CD4-positive, alpha-beta T cell treated with Interleukin-4 for 1 hour (primary cell): ENCODE measurements around the gene CACNA1G.

Source experiments
- DNase-seq, 2 donors: peaks; one replicate each; pipeline ENCODE4 v3.0.0-alpha.2; 2020 to 2022

The CACNA1G gene

DNA sequence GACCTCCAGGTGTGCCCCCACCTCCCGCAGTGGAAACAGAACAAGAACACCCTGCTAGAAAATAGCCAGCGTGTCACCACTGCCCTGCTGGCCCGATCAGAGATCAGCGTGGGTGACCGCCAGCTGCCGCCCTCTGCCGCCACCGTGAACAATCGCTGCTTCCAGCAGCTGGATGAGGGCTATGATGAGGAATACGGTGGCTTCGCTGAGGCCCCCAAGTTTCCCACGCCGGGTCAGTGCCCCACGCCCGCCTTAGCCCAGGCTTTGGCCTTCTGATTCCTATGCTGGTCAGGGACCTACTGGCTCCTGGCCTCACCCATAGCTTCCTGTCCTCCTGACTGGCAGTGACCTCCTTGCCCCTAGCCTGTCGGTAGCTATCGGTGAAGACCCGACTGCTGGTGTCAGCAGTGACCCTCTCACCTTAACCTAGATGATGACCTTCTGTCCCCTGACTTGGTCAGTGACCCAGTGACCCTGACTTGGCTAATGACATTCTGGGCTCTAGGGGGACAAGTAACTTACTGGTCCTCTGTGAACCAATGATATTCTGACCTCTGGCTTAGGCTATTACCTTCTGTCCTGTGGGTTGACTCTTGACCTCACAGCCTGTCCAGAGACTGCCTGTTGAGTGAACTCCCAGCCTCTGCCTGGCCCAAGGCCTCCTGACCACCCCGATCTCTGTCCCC is 11.1 kb upstream of the CACNA1G start:
- DNase-seq, result no peak

DNA sequence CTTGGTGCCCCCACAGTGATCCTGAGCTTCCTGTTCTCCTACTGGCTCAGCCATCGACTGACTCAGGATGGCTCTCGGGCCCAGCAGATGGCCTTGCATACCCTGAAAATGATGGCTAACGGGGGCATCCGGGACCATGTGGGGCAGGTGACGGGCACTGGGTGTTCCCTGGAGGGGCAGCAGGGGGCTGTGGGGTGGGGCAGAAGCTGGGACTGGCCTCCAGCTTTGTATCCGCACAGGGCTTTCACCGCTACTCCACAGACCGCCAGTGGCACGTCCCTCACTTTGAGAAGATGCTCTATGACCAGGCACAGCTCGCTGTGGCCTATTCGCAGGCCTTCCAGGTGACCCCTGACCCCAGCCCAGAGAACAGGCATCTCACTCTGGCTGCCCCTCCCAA is 10.5 kb upstream of the CACNA1G start:
- DNase-seq, result no peak

DNA sequence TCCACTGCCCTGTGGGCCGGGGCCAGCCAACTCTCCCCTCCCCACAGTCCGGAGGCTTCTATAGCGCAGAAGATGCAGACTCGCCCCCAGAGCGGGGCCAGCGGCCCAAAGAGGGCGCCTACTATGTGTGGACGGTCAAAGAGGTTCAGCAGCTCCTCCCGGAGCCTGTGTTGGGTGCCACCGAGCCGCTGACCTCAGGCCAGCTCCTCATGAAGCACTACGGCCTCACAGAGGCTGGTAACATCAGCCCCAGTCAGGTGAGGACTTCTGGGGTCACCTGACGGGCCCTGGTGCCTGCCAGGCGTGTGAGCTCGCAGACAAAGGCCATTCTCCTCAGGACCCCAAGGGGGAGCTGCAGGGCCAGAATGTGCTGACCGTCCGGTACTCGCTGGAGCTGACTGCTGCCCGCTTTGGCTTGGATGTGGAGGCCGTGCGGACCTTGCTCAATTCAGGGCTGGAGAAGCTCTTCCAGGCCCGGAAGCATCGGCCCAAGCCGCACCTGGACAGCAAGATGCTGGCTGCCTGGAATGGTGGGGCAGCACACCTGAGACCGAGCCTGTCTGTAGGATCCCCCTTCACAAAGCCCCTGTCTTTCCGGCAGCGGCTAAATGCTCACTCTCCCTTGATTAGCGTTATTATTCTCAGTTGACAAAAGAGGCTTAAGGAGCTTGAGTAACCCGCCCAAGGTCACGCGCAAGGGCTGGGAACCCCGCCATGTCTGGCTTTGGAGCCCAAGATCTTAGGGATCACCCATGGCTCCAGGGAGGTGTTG is 9.7 kb upstream of the CACNA1G start:
- no peak for DNase-seq

GRCh38 chr17:50551433-50551815 is 9.1 kb upstream of the CACNA1G start:
- no peak for DNase-seq

GRCh38 chr17:50551884-50552283 is 8.6 kb upstream of the CACNA1G start:
- DNase-seq, result no peak

DNA sequence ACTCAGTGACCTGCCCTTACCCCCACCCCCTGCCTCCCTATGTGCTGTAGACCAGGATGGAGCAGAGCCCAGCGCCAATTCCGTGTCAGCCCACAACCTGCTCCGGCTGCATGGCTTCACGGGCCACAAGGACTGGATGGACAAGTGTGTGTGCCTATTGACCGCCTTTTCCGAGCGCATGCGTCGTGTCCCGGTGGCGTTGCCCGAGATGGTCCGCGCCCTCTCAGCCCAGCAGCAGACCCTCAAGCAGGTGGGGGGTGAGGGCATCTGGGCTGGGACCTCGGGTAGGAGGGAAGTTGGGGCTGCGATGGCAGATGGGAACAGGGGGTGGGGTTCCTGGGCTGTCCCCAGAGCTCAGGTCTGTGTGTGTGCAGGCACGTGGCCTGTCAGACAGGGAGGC is 6.3 kb upstream of the CACNA1G start:
- DNase-seq, result no peak

DNA sequence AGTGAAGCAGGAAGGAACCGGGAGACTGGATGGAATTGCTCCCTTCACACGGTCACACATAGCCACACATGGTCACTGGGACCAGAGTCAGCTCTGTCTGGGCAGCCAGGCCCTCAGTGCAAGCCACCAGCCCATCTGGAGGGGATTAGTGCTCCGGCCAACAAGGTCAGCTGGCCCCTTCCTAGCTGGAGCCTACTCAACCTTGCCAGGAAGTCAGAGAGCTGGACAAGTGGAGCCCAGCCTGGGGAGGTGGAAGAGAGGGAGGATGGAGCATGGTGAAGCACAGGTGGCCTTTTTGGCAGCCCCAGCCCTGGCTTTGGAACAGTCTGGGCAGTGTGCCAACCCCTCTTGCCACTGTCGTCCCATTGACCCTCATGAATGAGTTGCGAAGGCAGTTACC is 3.7 kb upstream of the CACNA1G start:
- no peak for DNase-seq

- no peak for DNase-seq
These were observed 2.9 kb upstream of the CACNA1G start for GRCh38 chr17:50557630-50558029.

- no peak for DNase-seq
These were observed 2.4 kb upstream of the CACNA1G start for GRCh38 chr17:50558091-50558490.

- DNase-seq, result no peak
These were observed 2.0 kb upstream of the CACNA1G start for GRCh38 chr17:50558581-50558940.

GRCh38 chr17:50558941-50559614 is 1.4 kb upstream of the CACNA1G start:
- no peak for DNase-seq

DNA sequence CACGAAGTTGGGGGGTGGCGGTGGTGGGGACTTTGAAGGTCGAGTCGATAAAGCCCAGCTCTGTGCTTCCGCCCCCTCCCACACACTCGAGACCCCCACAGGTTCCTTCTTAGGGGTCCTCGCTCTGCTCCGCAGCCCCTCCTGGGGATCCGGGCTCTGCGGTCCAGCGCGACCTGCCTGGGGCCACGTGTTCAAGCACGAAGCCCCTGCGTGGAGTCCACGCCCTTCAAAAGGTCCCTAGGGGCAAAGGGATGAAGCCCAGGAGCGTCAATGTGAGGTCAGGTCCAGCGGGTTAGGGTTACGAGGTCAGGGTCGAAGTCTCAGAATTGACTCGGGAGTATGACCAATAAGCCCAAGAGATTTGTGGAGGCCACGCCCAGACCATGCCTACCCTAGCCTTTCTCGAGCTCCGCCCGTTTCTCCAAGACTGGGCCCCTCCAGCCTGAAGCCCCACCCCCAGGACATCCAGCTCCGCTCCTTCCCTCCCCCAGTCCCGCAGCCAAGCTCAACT is 786 bp upstream of the CACNA1G start:
- peak in 1 of 2 donors; percentile 33 for DNase-seq

DNA sequence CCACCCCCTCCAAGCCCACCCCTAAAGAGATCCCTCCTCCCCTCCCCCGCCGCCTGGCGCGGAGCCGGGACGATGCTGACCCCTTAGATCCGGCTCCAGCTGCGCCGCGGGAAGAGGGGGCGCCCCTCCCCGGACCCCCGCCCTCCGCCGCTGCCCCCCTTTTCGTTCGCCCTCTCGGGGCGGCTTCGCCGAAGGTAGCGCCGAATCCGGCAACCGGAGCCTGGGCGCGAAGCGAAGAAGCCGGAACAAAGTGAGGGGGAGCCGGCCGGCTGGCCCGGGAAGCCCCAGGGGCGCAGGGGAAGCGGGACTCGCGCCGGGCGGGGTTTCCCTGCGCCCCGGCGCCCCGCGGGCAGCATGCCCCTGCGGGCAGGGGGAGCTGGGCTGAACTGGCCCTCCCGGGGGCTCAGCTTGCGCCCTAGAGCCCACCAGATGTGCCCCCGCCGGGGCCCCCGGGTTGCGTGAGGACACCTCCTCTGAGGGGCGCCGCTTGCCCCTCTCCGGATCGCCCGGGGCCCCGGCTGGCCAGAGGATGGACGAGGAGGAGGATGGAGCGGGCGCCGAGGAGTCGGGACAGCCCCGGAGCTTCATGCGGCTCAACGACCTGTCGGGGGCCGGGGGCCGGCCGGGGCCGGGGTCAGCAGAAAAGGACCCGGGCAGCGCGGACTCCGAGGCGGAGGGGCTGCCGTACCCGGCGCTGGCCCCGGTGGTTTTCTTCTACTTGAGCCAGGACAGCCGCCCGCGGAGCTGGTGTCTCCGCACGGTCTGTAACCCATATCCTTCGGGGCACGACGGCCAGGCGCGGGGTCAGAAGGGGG is 623 bp downstream of the CACNA1G start:
- DNase-seq, result no peak

DNA sequence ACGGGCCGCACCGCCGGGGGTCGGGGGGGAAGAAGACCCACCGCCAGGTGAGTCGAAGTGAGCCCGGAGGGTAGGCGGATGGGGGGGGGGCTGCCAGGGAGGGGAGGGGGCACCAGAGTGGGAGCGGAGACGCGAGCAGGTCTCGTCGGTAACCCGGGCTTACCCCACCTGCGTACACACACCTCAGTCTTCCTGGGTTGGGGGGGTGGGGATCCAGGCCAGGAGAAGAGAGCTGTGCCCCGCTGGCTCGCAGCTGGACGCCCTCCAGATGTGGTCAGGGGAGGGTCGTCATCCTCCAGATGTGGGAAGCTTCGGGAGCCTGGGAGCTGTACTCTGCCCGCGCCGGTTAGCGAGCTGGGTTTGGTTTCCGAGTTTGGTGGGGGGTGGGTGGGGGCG is 1.2 kb downstream of the CACNA1G start:
- DNase-seq, result no peak

GRCh38 chr17:50562242-50563091 is 2.0 kb downstream of the CACNA1G start:
- DNase-seq, result no peak

DNA sequence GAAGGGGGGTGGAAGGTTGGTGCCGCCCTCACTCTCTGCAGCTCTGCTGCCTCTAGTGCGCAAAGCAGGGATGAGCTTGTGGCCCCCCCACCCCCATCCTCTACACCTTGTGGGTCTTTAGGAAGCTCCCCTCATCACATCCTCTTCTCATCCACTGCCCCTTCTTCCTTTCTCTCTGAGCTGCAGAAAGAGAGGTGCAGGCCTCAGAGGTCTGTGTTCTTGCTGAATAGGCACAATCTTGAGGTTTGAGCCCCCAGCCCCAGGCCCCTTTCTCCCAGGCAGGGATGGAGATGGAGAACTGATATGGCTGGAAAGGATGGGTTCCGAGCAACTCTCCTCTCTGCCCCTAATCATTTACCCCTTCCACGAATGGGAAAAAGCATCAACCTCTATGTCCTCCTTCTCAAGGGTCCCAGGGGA is 2.6 kb downstream of the CACNA1G start:
- no peak for DNase-seq

DNA sequence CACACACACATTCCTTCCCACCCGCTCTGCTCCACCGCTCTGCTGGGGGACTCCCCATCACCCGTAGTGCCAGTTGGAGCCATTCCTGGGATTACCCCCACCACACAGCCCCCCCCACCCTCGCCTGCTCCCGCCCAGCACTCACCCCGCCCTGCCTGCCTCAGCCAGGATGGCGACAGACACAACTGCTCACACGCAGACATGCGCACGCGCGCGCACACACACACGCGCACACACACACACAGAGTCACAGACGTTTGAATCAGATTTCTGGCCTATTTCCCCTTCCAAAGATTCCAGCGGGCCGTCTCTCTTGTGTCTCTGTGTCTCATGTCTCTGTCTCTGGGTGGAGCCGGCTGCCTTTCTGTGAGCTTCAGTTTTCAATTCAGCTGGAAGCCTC is 4.4 kb downstream of the CACNA1G start:
- no peak for DNase-seq

GRCh38 chr17:50565402-50566350 is 5.2 kb downstream of the CACNA1G start:
- peak in 1 of 2 donors; percentile 39 for DNase-seq

GRCh38 chr17:50566886-50567285 is 6.4 kb downstream of the CACNA1G start:
- no peak for DNase-seq

DNA sequence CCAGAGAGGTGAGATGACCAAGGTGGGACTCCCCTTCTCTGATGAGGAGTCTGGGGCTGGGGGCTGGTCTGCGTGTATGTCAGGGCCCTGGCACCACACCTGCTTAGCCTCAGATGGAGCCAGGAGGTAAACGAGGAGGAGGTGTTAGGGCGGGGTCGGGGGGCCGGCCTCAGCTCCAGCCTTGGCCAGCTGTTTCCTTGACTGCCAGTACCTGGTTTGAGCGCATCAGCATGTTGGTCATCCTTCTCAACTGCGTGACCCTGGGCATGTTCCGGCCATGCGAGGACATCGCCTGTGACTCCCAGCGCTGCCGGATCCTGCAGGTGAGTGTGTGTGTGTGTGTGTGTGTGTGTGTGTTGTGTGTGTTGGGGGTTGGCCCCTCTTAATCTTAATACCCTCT is 8.1 kb downstream of the CACNA1G start:
- DNase-seq, result no peak

- no peak for DNase-seq
These were observed 9.1 kb downstream of the CACNA1G start for GRCh38 chr17:50569592-50569991.
